AG09309 (cell line): ENCODE data around the gene SLC6A6.

ENCODE experiments used
- DNase-seq: peaks from one replicate; pipeline ENCODE4 v3.0.0-alpha.2; 2010; ENCODE audit warnings: low read depth
- H3K4me3 ChIP-seq: 2 replicates; pipeline ENCODE4 v1.5.1; 2011; ENCODE audit warnings: mild to moderate bottlenecking, low read depth, low read length, moderate library complexity; ENCODE audit not compliant: control insufficient read depth
- CTCF ChIP-seq: IDR thresholded peaks from 2 replicates; pipeline ENCODE4 v1.5.1; 2011; ENCODE audit warnings: mild to moderate bottlenecking, low read depth, low read length, inconsistent platforms; ENCODE audit not compliant: insufficient read depth, control insufficient read depth; ENCODE audit errors: missing control alignments

The SLC6A6 gene

DNA sequence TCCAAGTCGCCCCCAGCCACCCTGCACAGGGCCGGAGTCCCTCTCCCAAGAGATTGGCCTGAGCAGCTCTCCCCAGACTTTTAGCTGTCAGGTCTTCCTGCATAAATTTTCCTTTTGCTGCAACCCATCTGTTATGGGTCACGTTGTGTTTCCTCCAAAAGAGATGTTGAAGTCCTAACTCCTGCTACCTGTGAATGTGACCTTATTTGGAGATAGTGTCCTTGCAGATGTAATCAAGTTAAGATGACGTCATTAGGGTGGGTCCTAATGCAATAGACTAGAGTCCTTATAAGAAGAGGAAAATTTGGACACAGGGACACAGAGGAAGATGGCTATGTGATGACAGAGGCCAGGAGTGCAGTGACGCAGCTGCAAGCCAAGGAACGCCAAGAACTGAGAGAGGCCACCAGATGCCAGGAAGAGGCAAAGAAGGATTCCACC lies 13.2 kb upstream of the SLC6A6 start:
- TF ChIP-seq CTCF, result no peak
- DNase-seq, result no peak
- H3K4me3 ChIP-seq, result no peak overlapping the region

DNA sequence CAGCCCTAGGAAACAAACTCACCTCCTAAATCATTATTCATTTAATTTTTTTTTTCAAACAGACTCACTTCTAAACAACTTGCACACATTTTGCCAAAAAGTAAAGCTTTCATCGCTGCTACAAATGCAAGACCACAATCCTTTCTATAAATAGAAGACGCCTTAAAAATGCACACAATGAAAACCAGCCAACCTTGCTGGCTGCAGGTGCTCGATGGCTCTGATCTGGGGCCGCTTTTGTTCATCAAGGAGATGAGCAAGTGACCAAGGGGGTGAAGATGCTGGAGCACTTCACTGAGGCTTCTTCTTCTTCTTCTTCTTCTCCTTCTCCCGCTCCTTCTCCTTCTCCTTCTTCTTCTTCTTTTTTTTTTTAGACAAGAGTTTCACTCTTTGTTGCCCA lies 12.7 kb upstream of the SLC6A6 start:
- H3K4me3 ChIP-seq, result no peak overlapping the region
- DNase-seq, result no peak
- no peak for TF ChIP-seq CTCF

GRCh38 chr3:14391033-14391432 lies 11.4 kb upstream of the SLC6A6 start:
- no peak overlapping the region for H3K4me3 ChIP-seq
- TF ChIP-seq CTCF, result no peak
- DNase-seq, result peak; percentile 74

DNA sequence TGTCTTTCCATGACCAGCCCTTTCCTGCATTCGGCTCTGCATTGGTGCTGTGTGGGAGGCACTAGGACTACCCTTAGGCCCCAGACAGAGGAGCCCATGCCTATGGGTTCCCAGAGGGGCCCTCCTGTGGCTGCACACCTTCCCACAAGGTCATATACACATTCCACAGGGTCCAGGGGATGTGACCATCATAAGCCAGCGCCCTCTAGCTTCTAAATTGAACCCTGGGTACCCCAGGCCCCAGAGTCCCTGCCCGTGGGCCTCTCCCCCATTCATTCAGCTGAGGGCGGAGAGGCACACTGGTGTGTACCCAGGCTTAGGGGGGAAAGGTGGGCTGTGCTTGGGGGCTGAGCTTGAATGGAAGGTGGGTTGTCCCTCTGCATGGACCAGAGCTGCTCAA lies 10.2 kb upstream of the SLC6A6 start:
- no peak overlapping the region for H3K4me3 ChIP-seq
- DNase-seq, result no peak
- no peak for TF ChIP-seq CTCF

GRCh38 chr3:14392803-14393319 lies 9.5 kb upstream of the SLC6A6 start:
- H3K4me3 ChIP-seq, result no peak overlapping the region
- no peak for DNase-seq
- no peak for TF ChIP-seq CTCF

DNA sequence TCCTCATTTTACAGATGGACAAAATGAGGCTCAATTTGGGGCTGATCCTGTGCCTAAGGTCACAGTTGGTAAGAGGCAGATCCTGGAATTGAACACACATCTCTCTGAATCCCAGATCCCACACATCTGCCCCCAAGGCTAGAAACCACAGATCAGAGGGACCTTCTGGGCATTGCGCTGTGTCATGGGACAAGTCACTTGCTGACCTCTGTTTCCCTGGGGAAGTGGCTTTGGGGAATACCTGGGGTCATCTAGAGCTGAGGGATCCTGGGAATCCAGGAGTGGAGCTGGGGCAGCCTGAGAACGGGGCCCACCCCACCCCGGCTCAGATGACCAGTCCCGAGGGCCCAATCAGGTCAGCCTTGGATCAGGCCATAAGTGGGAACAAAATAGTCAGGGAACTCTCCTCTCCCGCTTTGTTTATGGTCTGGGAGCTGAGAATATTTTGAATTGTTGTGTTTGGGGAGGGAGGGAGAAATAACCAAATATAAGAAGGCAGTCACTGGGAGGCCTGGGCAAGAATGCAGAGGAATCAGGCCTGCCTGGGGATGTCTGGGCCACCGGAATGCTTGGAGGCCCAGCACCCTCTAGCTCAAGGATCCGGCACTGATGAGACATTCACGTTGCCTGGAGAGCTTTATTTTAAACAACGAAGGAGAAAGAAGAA lies 8.8 kb upstream of the SLC6A6 start:
- TF ChIP-seq CTCF, result peak; percentile 41
- DNase-seq, result no peak
- no peak overlapping the region for H3K4me3 ChIP-seq
